Cardiac muscle cell (in vitro differentiated cells and primary cell): ENCODE data around the gene EARS2. TPM values are rescaled to one million over a fixed set of nuclear protein-coding genes. Genes with fewer than 3 reads are reported as not detected.
A peak's percentile ranks its signal among the peaks of the same experiment; 100 is the strongest.

Experiments used
- DNase-seq, 2 donors: peaks; one replicate each; pipeline versions ENCODE4 v3.0.0 to v3.0.0-alpha.2; 2010 to 2017; ENCODE audit warnings: low read depth in 1 of 2, low spot score in 1 of 2
- H3K27ac ChIP-seq: fragments of 200-600 bp; sonication (generic); 2 replicates; pipeline ENCODE4 v1.5.1; 2016
- H3K27me3 ChIP-seq: fragments of 200-600 bp; sonication (generic); 2 replicates; pipeline ENCODE4 v1.6.0; 2016; ENCODE audit warnings: control low read depth
- H3K36me3 ChIP-seq: fragments of 200-600 bp; sonication (generic); 2 replicates; pipeline ENCODE4 v1.5.1; 2016; ENCODE audit warnings: control low read depth
- H3K4me1 ChIP-seq: fragments of 200-600 bp; sonication (generic); 2 replicates; pipeline ENCODE4 v1.8.1; 2017; ENCODE audit warnings: low read depth, mild to moderate bottlenecking, mixed run types
- H3K4me3 ChIP-seq: fragments of 200-600 bp; sonication (generic); 2 replicates; pipeline ENCODE4 v1.5.1; 2016; ENCODE audit warnings: mild to moderate bottlenecking
- H3K9me3 ChIP-seq: fragments of 200-600 bp; sonication (generic); 2 replicates; pipeline ENCODE4 v1.5.1; 2017; ENCODE audit warnings: low read depth, mild to moderate bottlenecking, control low read depth
- polyA plus RNA-seq: library from polyadenylated mRNA; unstranded; fragments of >200 nt; fragmentation: Nextera tagmentation; extraction: Ambion mirVana; gene quantifications from 2 replicates; pipeline ENCODE4 v1.2.1, GENCODE V29; 2016
- total RNA-seq: library from RNA; depleted of rRNA; stranded (reverse); fragments of >200 nt; gene quantifications from 2 replicates; pipeline ENCODE4 v1.2.3, GENCODE V29; 2016
- TF ChIP-seq, protein P1 (sequence below): IDR thresholded peaks from 2 replicates; pipeline ENCODE4 v1.5.1; 2012; ENCODE audit warnings: low read depth, mild to moderate bottlenecking, low read length

EARS2 gene
- total and polyA plus RNA-seq, 2 experiments from 2014 or later, result 23.3 to 57.2 TPM

GRCh38 chr16:23519282-23519681 lies 37.9 kb downstream of the EARS2 start:
- Histone ChIP-seq H3K9me3 (no peaks in the 10 kb centered on the region), H3K4me3 (no peak overlapping the region), H3K4me1 (no peaks in the 10 kb centered on the region), H3K27ac (no peak overlapping the region), H3K36me3 (peaks cover 21% of the 10 kb centered on the region), H3K27me3 (no peaks in the 10 kb centered on the region)
- TF ChIP-seq, protein P1, sequence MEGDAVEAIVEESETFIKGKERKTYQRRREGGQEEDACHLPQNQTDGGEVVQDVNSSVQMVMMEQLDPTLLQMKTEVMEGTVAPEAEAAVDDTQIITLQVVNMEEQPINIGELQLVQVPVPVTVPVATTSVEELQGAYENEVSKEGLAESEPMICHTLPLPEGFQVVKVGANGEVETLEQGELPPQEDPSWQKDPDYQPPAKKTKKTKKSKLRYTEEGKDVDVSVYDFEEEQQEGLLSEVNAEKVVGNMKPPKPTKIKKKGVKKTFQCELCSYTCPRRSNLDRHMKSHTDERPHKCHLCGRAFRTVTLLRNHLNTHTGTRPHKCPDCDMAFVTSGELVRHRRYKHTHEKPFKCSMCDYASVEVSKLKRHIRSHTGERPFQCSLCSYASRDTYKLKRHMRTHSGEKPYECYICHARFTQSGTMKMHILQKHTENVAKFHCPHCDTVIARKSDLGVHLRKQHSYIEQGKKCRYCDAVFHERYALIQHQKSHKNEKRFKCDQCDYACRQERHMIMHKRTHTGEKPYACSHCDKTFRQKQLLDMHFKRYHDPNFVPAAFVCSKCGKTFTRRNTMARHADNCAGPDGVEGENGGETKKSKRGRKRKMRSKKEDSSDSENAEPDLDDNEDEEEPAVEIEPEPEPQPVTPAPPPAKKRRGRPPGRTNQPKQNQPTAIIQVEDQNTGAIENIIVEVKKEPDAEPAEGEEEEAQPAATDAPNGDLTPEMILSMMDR, result no peak
- no peak for DNase-seq

- peak in 1 of 2 donors; percentile 27 for DNase-seq
- Histone ChIP-seq H3K27ac (no peak overlapping the region), H3K9me3 (no peaks in the 10 kb centered on the region), H3K27me3 (no peaks in the 10 kb centered on the region), H3K4me1 (no peaks in the 10 kb centered on the region), H3K4me3 (no peak overlapping the region), H3K36me3 (peaks cover 17% of the 10 kb centered on the region)
- TF ChIP-seq, protein P1, result no peak
These were observed 38.7 kb downstream of the EARS2 start for GRCh38 chr16:23518435-23518891.

- Histone ChIP-seq H3K27ac (no peak overlapping the region), H3K36me3 (peaks cover 11% of the 10 kb centered on the region), H3K9me3 (no peaks in the 10 kb centered on the region), H3K4me3 (no peak overlapping the region), H3K27me3 (no peaks in the 10 kb centered on the region), H3K4me1 (no peaks in the 10 kb centered on the region)
- TF ChIP-seq, protein P1, result no peak
- DNase-seq, result no peak
These were observed 40.6 kb downstream of the EARS2 start for GRCh38 chr16:23516366-23517137.

DNA sequence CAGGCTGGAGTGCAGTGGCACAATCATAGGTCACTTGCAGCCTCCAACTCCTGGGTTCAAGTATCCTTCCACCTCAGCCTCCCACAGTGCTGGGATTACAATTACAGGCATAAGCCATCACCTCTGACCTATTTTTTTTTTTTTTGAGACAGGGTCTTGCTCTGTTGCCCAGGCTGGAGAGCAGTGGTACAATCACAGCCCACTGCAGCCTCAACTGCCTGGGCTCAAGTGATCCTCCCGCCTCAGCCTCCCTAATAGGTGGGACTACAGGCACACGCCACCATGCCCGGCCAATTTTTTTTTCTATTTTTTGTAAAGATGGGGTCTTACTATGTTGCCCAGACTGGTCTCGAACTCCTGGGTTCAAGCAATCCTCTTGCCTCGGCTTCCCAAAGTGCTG lies 41.3 kb downstream of the EARS2 start:
- H3K4me1 ChIP-seq, result no peaks in the 10 kb centered on the region
- TF ChIP-seq, protein P1, result no peak
- no peak overlapping the region for H3K4me3 ChIP-seq
- H3K36me3 ChIP-seq, result peaks cover 8% of the 10 kb centered on the region
- no peaks in the 10 kb centered on the region for H3K9me3 ChIP-seq
- no peak overlapping the region for H3K27ac ChIP-seq
- H3K27me3 ChIP-seq, result no peaks in the 10 kb centered on the region
- no peak for DNase-seq

DNA sequence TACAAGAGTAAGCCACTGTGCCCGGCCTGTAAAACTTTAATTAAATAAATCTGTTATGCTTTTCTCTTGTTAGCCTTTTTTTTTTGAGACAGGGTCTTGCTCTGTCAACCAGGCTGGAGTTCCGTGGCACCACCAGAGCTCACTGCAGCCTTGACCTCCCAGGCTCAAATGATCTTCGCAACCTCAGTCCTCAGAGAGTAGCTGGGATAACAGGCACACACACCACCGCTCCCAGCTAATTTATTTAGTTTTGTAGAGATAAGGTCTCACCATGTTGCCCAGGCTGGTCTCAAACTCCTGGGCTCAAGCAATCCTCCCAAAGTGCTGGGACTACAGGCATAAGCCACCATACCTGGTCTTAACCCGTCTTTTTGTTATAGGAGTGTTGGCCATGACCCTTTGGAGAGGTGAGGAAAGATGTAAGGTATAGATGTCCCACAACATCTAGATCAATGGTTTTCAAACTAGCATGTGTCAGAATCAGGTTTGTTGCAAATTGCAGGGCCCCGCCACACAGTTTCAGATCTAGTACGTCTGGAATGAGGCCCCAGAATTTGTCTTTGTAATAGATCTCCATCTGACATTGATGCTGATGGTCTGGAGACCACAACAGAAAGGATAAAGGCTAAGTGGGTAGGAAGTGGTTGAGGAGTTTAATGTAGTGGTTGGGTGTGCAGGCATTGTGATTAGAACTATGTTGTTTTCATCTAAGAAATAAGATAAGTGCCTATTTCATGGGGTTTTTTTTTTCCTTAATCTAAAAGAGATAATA lies 42.6 kb downstream of the EARS2 start:
- Histone ChIP-seq H3K27me3 (no peaks in the 10 kb centered on the region), H3K36me3 (peaks cover 4% of the 10 kb centered on the region), H3K9me3 (no peaks in the 10 kb centered on the region), H3K4me3 (no peak overlapping the region), H3K4me1 (no peaks in the 10 kb centered on the region), H3K27ac (no peak overlapping the region)
- TF ChIP-seq, protein P1, result no peak
- no peak for DNase-seq
